ENCODE results near the gene CMTM1.

The CMTM1 gene

GRCh38 chr16:66617010-66617434, 50.8 kb downstream of the CMTM1 start:
- TF ChIP-seq, protein P1, sequence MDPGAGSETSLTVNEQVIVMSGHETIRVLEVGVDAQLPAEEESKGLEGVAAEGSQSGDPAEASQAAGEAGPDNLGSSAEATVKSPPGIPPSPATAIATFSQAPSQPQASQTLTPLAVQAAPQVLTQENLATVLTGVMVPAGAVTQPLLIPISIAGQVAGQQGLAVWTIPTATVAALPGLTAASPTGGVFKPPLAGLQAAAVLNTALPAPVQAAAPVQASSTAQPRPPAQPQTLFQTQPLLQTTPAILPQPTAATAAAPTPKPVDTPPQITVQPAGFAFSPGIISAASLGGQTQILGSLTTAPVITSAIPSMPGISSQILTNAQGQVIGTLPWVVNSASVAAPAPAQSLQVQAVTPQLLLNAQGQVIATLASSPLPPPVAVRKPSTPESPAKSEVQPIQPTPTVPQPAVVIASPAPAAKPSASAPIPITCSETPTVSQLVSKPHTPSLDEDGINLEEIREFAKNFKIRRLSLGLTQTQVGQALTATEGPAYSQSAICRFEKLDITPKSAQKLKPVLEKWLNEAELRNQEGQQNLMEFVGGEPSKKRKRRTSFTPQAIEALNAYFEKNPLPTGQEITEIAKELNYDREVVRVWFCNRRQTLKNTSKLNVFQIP (CRISPR knock-in tag; IDR thresholded peaks at IDR 0.05; ENCODE audit: borderline replicate concordance, low read depth), result no peak
- no peak for TF ChIP-seq PPARA (CRISPR knock-in tag; IDR thresholded peaks at IDR 0.05; ENCODE audit: borderline replicate concordance)
- no peak for TF ChIP-seq ISL1 (CRISPR knock-in tag; IDR thresholded peaks at IDR 0.05)
- TF ChIP-seq, protein P2, sequence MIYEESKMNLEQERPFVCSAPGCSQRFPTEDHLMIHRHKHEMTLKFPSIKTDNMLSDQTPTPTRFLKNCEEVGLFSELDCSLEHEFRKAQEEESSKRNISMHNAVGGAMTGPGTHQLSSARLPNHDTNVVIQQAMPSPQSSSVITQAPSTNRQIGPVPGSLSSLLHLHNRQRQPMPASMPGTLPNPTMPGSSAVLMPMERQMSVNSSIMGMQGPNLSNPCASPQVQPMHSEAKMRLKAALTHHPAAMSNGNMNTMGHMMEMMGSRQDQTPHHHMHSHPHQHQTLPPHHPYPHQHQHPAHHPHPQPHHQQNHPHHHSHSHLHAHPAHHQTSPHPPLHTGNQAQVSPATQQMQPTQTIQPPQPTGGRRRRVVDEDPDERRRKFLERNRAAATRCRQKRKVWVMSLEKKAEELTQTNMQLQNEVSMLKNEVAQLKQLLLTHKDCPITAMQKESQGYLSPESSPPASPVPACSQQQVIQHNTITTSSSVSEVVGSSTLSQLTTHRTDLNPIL (CRISPR knock-in tag; IDR thresholded peaks at IDR 0.05; ENCODE audit: low read depth), result no peak
- no peak for TF ChIP-seq ZNF565 (CRISPR knock-in tag; conservative IDR thresholded peaks at IDR 0.05; ENCODE audit: low read depth)
- no peak for TF ChIP-seq SNAI2 (CRISPR knock-in tag; IDR thresholded peaks at IDR 0.05)
- no peak for TF ChIP-seq ZNF8 (CRISPR knock-in tag; IDR thresholded peaks at IDR 0.05)
- no peak for TF ChIP-seq BACH2 (CRISPR knock-in tag; IDR thresholded peaks at IDR 0.05; ENCODE audit: borderline replicate concordance)
- TF ChIP-seq, protein P3, sequence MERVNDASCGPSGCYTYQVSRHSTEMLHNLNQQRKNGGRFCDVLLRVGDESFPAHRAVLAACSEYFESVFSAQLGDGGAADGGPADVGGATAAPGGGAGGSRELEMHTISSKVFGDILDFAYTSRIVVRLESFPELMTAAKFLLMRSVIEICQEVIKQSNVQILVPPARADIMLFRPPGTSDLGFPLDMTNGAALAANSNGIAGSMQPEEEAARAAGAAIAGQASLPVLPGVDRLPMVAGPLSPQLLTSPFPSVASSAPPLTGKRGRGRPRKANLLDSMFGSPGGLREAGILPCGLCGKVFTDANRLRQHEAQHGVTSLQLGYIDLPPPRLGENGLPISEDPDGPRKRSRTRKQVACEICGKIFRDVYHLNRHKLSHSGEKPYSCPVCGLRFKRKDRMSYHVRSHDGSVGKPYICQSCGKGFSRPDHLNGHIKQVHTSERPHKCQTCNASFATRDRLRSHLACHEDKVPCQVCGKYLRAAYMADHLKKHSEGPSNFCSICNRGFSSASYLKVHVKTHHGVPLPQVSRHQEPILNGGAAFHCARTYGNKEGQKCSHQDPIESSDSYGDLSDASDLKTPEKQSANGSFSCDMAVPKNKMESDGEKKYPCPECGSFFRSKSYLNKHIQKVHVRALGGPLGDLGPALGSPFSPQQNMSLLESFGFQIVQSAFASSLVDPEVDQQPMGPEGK (CRISPR knock-in tag; IDR thresholded peaks at IDR 0.05; ENCODE audit: borderline replicate concordance), result no peak
- no peak for TF ChIP-seq ZNF70 (CRISPR knock-in tag; IDR thresholded peaks at IDR 0.05)
- no peak for TF ChIP-seq TOX (CRISPR knock-in tag; IDR thresholded peaks at IDR 0.05; ENCODE audit: borderline replicate concordance)
- TF ChIP-seq, protein P4, sequence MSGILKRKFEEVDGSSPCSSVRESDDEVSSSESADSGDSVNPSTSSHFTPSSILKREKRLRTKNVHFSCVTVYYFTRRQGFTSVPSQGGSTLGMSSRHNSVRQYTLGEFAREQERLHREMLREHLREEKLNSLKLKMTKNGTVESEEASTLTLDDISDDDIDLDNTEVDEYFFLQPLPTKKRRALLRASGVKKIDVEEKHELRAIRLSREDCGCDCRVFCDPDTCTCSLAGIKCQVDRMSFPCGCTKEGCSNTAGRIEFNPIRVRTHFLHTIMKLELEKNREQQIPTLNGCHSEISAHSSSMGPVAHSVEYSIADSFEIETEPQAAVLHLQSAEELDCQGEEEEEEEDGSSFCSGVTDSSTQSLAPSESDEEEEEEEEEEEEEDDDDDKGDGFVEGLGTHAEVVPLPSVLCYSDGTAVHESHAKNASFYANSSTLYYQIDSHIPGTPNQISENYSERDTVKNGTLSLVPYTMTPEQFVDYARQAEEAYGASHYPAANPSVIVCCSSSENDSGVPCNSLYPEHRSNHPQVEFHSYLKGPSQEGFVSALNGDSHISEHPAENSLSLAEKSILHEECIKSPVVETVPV (CRISPR knock-in tag; IDR thresholded peaks at IDR 0.05), result no peak
- TF ChIP-seq ZFP3 (CRISPR knock-in tag; IDR thresholded peaks at IDR 0.05), result no peak
- no peak for TF ChIP-seq CSDC2 (CRISPR knock-in tag; IDR thresholded peaks at IDR 0.05)
- ATAC-seq, result no peak

GRCh38 chr16:66617728-66618127, 51.5 kb downstream of the CMTM1 start:
- TF ChIP-seq, protein P4 (CRISPR knock-in tag; IDR thresholded peaks at IDR 0.05), result no peak
- no peak for TF ChIP-seq ZFP30 (CRISPR knock-in tag; IDR thresholded peaks at IDR 0.05)
- TF ChIP-seq SNAI2 (CRISPR knock-in tag; IDR thresholded peaks at IDR 0.05), result no peak
- TF ChIP-seq TCF4 (CRISPR knock-in tag; IDR thresholded peaks at IDR 0.05; ENCODE audit: borderline replicate concordance), result no peak
- ATAC-seq, result peak; percentile 12; the same call in 2 of the 3 replicates

GRCh38 chr16:66618588-66619375, 52.5 kb downstream of the CMTM1 start:
- peak; percentile 77 for ATAC-seq
- TF ChIP-seq, protein P3 (CRISPR knock-in tag; IDR thresholded peaks at IDR 0.05; ENCODE audit: borderline replicate concordance), result no peak
- TF ChIP-seq ZFP3 (CRISPR knock-in tag; IDR thresholded peaks at IDR 0.05), result no peak
- TF ChIP-seq GLIS3 (CRISPR knock-in tag; IDR thresholded peaks at IDR 0.05), result no peak
- no peak for TF ChIP-seq BACH2 (CRISPR knock-in tag; IDR thresholded peaks at IDR 0.05; ENCODE audit: borderline replicate concordance)
- no peak for TF ChIP-seq OSR1 (CRISPR knock-in tag; IDR thresholded peaks at IDR 0.05)
- no peak for TF ChIP-seq PPARA (CRISPR knock-in tag; IDR thresholded peaks at IDR 0.05; ENCODE audit: borderline replicate concordance)
- TF ChIP-seq ESRRG (CRISPR knock-in tag; IDR thresholded peaks at IDR 0.05), result no peak
- TF ChIP-seq ISL1 (CRISPR knock-in tag; IDR thresholded peaks at IDR 0.05), result no peak
- TF ChIP-seq CSDC2 (CRISPR knock-in tag; IDR thresholded peaks at IDR 0.05), result no peak
- TF ChIP-seq ZFP30 (CRISPR knock-in tag; IDR thresholded peaks at IDR 0.05), result no peak
- TF ChIP-seq TCF4 (CRISPR knock-in tag; IDR thresholded peaks at IDR 0.05; ENCODE audit: borderline replicate concordance), result no peak
- TF ChIP-seq ZC3H10 (CRISPR knock-in tag; IDR thresholded peaks at IDR 0.05), result no peak
- TF ChIP-seq ZNF70 (CRISPR knock-in tag; IDR thresholded peaks at IDR 0.05), result no peak
- no peak for TF ChIP-seq ZNF8 (CRISPR knock-in tag; IDR thresholded peaks at IDR 0.05)
- no peak for TF ChIP-seq ARNTL (CRISPR knock-in tag; IDR thresholded peaks at IDR 0.05; ENCODE audit: borderline replicate concordance, low read depth)
- no peak for TF ChIP-seq SNAI2 (CRISPR knock-in tag; IDR thresholded peaks at IDR 0.05)
